Measurements from ENCODE around the gene BCLAF3.

The BCLAF3 gene

GRCh38 chrX:19968276-19968675 lies 22.6 kb downstream of the BCLAF3 start:
- no peak for DNase-seq (ENCODE audit: low read depth, low spot score)

- DNase-seq (ENCODE audit: low read depth, low spot score), result no peak
Measured at GRCh38 chrX:19966056-19966455, 24.8 kb downstream of the BCLAF3 start.

- DNase-seq (ENCODE audit: low read depth, low spot score), result no peak
Measured at GRCh38 chrX:19964017-19964710, 26.7 kb downstream of the BCLAF3 start.

GRCh38 chrX:19960913-19961312 lies 29.9 kb downstream of the BCLAF3 start:
- no peak for DNase-seq (ENCODE audit: low read depth, low spot score)

- DNase-seq (ENCODE audit: low read depth, low spot score), result no peak
Measured at GRCh38 chrX:19958552-19959486, 32.0 kb downstream of the BCLAF3 start.

- DNase-seq (ENCODE audit: low read depth, low spot score), result no peak
Measured at GRCh38 chrX:19956923-19957322, 33.9 kb downstream of the BCLAF3 start.

GRCh38 chrX:19956306-19956705 lies 34.6 kb downstream of the BCLAF3 start:
- DNase-seq (ENCODE audit: low read depth, low spot score), result no peak

- DNase-seq (ENCODE audit: low read depth, low spot score), result no peak
Measured at GRCh38 chrX:19955306-19955705, 35.6 kb downstream of the BCLAF3 start.

GRCh38 chrX:19954335-19955096 lies 36.3 kb downstream of the BCLAF3 start:
- no peak for DNase-seq (ENCODE audit: low read depth, low spot score)

GRCh38 chrX:19953145-19953544 lies 37.7 kb downstream of the BCLAF3 start:
- DNase-seq (ENCODE audit: low read depth, low spot score), result no peak

GRCh38 chrX:19949340-19949739 lies 41.5 kb downstream of the BCLAF3 start:
- DNase-seq (ENCODE audit: low read depth, low spot score), result no peak

- DNase-seq (ENCODE audit: low read depth, low spot score), result no peak
Measured at GRCh38 chrX:19947612-19948011, 43.2 kb downstream of the BCLAF3 start.
